HG02678 (cell line): ENCODE measurements around the gene PCIF1.
"Not testable (repeated sequence)": the region's sequence is repeated elsewhere in the genome, so short reads cannot be mapped to it uniquely, and the experiment has no call there.

ENCODE experiments used
- ATAC-seq: cut with Tn5 transposase; IDR thresholded peaks from one replicate; pipeline ENCODE4 v1.9.1; 2021; ENCODE audit warnings: mild to moderate bottlenecking, moderate library complexity; ENCODE audit not compliant: unreplicated experiment

The PCIF1 gene

GRCh38 chr20:45988830-45989229, 54.3 kb downstream of the PCIF1 start:
- not testable (repeated sequence) for ATAC-seq

- ATAC-seq = no peak
Observed at GRCh38 chr20:45991616-45992015, 57.1 kb downstream of the PCIF1 start.

- ATAC-seq = no peak
Observed at GRCh38 chr20:45993197-45993951, 58.9 kb downstream of the PCIF1 start.

- no peak for ATAC-seq
Observed at GRCh38 chr20:45994761-45995493, 60.4 kb downstream of the PCIF1 start.

GRCh38 chr20:45995495-45996097, 61.1 kb downstream of the PCIF1 start:
- ATAC-seq = not testable (repeated sequence)

GRCh38 chr20:45997187-45997586, 62.7 kb downstream of the PCIF1 start:
- ATAC-seq = no peak
